DND-41 (cell line): Measurements from ENCODE around the gene CDH23.

ENCODE experiments used
- ATAC-seq: fragments of 200-7000 bp; cut with Tn5 transposase; 3 replicates; pipeline ENCODE4 v1.9.1; 2021; ENCODE audit warnings: low read depth; ENCODE audit not compliant: insufficient read depth
- DNase-seq: peaks from one replicate; pipeline ENCODE4 v3.0.0-alpha.2; 2020
- H2AFZ ChIP-seq: 2 replicates; pipeline ENCODE4 v1.6.0; 2012; ENCODE audit warnings: low read depth, low read length
- H3K27ac ChIP-seq: 2 replicates; pipeline ENCODE4 v1.5.1; 2012; ENCODE audit warnings: low read length, inconsistent platforms
- H3K27me3 ChIP-seq: fragments of 200-600 bp; sonication (generic); 2 replicates; pipeline ENCODE4 v1.6.0; 2012; ENCODE audit warnings: low read length, mild to moderate bottlenecking, inconsistent platforms; ENCODE audit not compliant: insufficient read depth, poor library complexity
- H3K36me3 ChIP-seq: 2 replicates; pipeline ENCODE4 v1.5.1; 2012; ENCODE audit warnings: low read length, inconsistent platforms; ENCODE audit not compliant: insufficient read depth
- H3K4me1 ChIP-seq: 2 replicates; pipeline ENCODE4 v1.5.1; 2012; ENCODE audit warnings: mild to moderate bottlenecking, low read length; ENCODE audit not compliant: insufficient read depth
- H3K4me2 ChIP-seq: 2 replicates; pipeline ENCODE4 v1.6.0; 2012; ENCODE audit warnings: mild to moderate bottlenecking, moderate library complexity, low read length, inconsistent platforms; ENCODE audit not compliant: insufficient read depth
- H3K4me3 ChIP-seq, 2 experiments: fragments of 200-600 bp in 1 of 2; shearing (Covaris generic) in 1 of 2; 2 replicates each; pipeline ENCODE4 v1.5.1; 2012 to 2016; ENCODE audit warnings: inconsistent platforms in 2 of 2, low read length in 2 of 2, mild to moderate bottlenecking in 2 of 2, low read depth in 1 of 2, moderate library complexity in 1 of 2
- H3K79me2 ChIP-seq: 2 replicates; pipeline ENCODE4 v1.6.0; 2012; ENCODE audit warnings: low read length, inconsistent platforms; ENCODE audit not compliant: insufficient read depth
- H3K9ac ChIP-seq: 2 replicates; pipeline ENCODE4 v1.6.0; 2012; ENCODE audit warnings: low read depth, mild to moderate bottlenecking, inconsistent platforms, low read length, moderate library complexity
- H3K9me3 ChIP-seq: 2 replicates; pipeline ENCODE4 v1.5.1; 2012; ENCODE audit warnings: low read length, moderate library complexity, mild to moderate bottlenecking, inconsistent platforms; ENCODE audit not compliant: insufficient read depth, severe bottlenecking
- H4K20me1 ChIP-seq: 2 replicates; pipeline ENCODE4 v1.6.0; 2012; ENCODE audit warnings: low read length; ENCODE audit not compliant: insufficient read depth
- CTCF ChIP-seq: IDR thresholded peaks from 2 replicates; pipeline ENCODE4 v1.5.1; 2012; ENCODE audit warnings: borderline replicate concordance, low read length, moderate library complexity, mild to moderate bottlenecking; ENCODE audit not compliant: poor library complexity, severe bottlenecking; ENCODE audit errors: extremely low read depth
- EZH2 ChIP-seq: IDR thresholded peaks from 3 replicates; pipeline ENCODE4 v1.6.1; 2012; ENCODE audit warnings: borderline replicate concordance, low read depth, mild to moderate bottlenecking, moderate library complexity, low read length, inconsistent platforms; ENCODE audit not compliant: severe bottlenecking

The CDH23 gene

GRCh38 chr10:71580926-71581325 lies 184.2 kb downstream of the CDH23 start:
- DNase-seq (no peak), ATAC-seq (no peak)
- H3K27me3 ChIP-seq: peaks cover 9% of the 10 kb centered on the region
- H3K4me1 ChIP-seq: no peaks in the 10 kb centered on the region
- no peak overlapping the region for H2AFZ ChIP-seq
- H3K9ac ChIP-seq: no peak overlapping the region
- no peak overlapping the region for H3K4me3 ChIP-seq
- no peak overlapping the region for H3K4me2 ChIP-seq
- no peak for TF ChIP-seq EZH2
- no peak for TF ChIP-seq CTCF
- H3K9me3 ChIP-seq: no peaks in the 10 kb centered on the region
- H3K27ac ChIP-seq: no peak overlapping the region
- no peaks in the 10 kb centered on the region for H3K79me2 ChIP-seq
- H3K36me3 ChIP-seq: no peaks in the 10 kb centered on the region
- H4K20me1 ChIP-seq: 0 out of 2 replicates have a peak, but pooled peaks cover 6% of the 10 kb centered on the region

DNA sequence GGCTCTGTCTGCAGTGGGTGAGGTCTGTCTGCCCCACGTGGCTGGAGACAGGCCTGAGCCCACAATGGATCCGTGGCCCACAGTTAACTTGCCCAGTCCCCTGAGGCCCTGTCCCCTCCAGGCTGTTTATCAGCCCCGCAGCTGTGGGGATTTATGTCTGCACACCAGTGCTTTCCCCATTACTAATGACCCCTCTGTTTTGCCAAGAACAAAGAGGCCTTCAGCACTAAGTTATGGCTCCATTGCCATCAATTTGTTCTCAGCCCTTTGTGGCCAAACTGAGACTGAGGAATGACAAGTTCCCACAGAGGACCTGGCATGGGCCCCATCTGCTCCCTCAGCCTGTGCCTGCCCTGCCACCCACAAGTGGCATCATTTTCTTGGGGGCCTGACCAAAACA lies 184.7 kb downstream of the CDH23 start:
- H3K36me3 ChIP-seq: no peaks in the 10 kb centered on the region
- H3K27me3 ChIP-seq: peaks cover 10% of the 10 kb centered on the region
- H3K9me3 ChIP-seq: no peaks in the 10 kb centered on the region
- DNase-seq: no peak
- H3K9ac ChIP-seq: no peak overlapping the region
- H3K4me2 ChIP-seq: no peak overlapping the region
- no peaks in the 10 kb centered on the region for H3K4me1 ChIP-seq
- no peak overlapping the region for H2AFZ ChIP-seq
- no peak overlapping the region for H3K27ac ChIP-seq
- ATAC-seq: no peak
- H3K79me2 ChIP-seq: no peaks in the 10 kb centered on the region
- TF ChIP-seq CTCF (no peak), EZH2 (no peak)
- no peak overlapping the region for H3K4me3 ChIP-seq
- H4K20me1 ChIP-seq: 0 out of 2 replicates have a peak, but pooled peaks cover 6% of the 10 kb centered on the region

DNA sequence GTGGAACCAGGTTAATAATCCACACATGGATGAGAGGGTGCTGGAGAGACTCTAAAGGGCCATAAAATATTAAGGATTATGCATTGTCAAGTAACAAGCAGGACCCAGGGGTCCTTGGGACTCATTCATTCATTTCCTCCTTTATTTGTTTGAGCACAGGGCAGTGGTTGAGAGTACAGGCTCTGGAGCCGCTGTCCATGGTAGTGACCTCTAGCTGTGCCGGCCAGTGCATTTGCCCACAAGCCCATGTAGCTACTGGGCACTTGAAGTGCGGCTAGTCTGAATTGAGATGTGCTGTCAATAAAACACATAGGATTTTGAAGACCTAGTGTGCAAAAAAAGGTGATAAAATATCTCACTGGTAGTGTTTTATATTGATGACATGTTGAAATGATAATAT lies 185.3 kb downstream of the CDH23 start:
- no peak for TF ChIP-seq EZH2
- no peak for TF ChIP-seq CTCF
- no peaks in the 10 kb centered on the region for H3K79me2 ChIP-seq
- no peak overlapping the region for H3K27ac ChIP-seq
- ATAC-seq: no peak
- H2AFZ ChIP-seq: no peak overlapping the region
- H4K20me1 ChIP-seq: 0 out of 2 replicates have a peak, but pooled peaks cover 4% of the 10 kb centered on the region
- no peak for DNase-seq
- H3K36me3 ChIP-seq: no peaks in the 10 kb centered on the region
- H3K9ac ChIP-seq: no peak overlapping the region
- H3K27me3 ChIP-seq: peaks cover 10% of the 10 kb centered on the region
- no peak overlapping the region for H3K4me3 ChIP-seq
- H3K9me3 ChIP-seq: no peaks in the 10 kb centered on the region
- H3K4me2 ChIP-seq: no peak overlapping the region
- no peaks in the 10 kb centered on the region for H3K4me1 ChIP-seq
